ENCODE data around the gene SKA2.
"Not testable (repeated sequence)": the region's sequence is repeated elsewhere in the genome, so short reads cannot be mapped to it uniquely, and the experiment has no call there.

Gene SKA2

DNA sequence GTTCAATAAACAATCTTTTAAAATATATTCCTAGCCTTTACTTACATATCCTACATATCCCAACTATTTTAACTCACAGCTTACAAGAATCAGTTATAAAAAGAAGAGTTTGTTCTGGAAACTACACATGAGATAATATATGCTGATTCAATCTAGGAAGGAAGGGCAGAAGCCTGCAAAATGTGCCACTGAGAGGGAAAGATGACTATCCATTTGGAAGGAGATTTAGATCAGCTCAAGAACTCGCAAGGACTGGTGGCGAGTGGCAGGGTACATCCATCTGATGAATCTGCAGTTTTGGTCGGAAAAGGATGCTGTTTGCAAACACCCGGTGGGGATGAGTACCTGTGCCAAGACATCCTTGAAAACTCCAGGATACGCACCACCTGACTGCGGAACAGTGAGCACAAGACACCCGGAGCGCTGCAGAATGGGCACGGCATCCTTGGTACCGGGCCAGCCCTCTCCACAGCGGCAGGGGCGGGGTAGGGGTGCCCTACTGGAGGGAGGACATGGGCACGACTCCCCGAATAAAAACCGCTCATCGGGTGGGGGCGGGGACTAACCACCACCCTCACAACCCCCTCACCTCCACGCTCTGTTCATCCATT lies 49.0 kb downstream of the SKA2 start:
- peak; percentile 47 to 53 for DNase-seq (ENCODE audit: low read depth in 1 of 2, low spot score in 1 of 2)

DNA sequence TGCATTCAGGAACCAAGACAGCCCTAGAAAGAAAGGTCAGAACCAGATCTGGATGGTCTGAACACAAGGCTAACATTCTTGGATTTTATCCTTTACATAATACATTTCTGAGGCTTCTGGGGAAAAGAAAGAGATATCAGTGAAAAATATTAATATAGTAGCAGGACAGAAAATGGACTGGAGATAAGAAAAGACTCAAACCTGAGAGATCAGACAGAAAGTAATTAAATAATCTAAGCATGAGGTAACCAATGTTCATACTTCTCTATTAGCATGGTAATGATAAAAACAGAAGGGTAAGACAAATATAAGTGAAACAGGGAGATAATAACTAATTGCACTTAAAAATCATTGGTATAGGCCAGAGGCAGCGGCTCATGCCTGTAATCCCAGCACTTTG lies 53.8 kb downstream of the SKA2 start:
- no peak for DNase-seq (ENCODE audit: low read depth in 1 of 2, low spot score in 1 of 2)

DNA sequence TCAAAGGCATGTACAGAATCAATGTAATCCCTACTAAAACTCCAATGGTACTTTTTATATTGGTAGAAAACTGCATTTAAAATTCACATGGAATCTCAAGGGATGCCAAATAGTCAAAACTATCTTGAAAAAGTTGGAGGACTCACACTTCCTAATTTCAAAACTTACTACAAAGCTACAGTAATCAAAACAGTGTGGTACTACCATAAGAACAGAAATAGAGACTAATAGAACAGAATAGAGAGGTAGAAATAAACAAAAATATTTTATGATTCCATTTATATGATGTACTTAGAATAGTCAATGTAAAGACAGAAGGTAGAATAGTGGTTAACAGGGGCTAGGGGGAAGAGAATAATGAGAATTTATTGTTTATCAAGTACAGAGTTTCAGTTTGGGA lies 57.1 kb downstream of the SKA2 start:
- no peak for DNase-seq (ENCODE audit: low read depth in 1 of 2, low spot score in 1 of 2)

DNA sequence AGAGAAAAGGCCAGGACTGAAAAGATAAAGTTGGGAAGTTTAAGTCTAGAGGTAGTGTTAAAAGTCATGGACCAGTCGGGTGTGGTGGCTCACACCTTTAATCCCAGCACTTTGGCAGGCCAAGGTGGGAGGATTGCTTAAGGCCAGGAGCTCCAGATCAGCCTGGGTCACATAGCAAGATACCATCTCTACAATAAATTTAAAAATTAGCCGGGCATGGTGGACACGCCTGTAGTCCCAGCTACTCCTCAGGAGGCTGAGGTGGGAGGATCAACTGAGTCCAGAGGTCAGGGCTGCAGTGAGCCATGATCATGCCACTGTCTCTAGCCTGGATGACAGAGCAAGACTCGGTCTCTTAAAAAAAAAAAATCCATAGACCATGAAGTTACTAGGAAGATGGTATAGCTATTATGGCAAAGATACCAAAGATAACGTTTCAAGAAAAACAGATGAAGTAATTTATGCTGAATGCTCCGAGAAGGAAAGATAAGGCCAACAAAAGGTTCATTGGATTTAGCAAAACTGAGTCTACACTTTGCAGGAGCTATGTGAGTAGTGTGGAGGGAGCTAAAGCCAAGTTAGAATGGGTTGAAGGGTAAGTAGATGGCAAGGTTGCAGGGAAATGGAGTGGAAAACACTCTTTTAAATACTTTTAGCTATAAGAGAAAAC lies 60.0 kb downstream of the SKA2 start:
- DNase-seq (ENCODE audit: low read depth in 1 of 2, low spot score in 1 of 2), result no peak

DNA sequence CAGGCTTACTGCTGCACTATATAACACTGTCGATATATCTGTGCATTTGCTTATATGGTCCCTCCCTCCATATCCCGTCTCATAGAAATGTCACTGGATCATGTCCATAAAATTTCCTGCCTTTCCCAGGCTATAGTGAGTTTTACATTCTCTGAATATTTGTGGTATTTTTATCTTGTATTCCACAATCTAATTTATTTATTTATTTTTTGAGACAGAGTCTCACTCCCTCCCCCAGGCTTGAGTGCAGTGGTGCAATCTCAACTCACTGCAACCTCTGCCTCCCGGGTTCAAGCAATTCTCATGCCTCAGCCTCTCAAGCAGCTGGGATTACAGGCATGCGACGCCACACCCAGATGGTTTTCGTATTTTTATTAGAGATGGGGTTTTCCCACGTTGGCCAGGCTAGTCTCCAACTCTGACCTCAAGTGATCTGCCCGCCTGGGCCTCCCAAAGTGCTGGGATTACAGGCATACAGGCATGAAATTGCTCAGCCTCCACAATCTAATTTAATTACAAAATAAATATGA lies 61.2 kb downstream of the SKA2 start:
- DNase-seq (ENCODE audit: low read depth in 1 of 2, low spot score in 1 of 2), result no peak

DNA sequence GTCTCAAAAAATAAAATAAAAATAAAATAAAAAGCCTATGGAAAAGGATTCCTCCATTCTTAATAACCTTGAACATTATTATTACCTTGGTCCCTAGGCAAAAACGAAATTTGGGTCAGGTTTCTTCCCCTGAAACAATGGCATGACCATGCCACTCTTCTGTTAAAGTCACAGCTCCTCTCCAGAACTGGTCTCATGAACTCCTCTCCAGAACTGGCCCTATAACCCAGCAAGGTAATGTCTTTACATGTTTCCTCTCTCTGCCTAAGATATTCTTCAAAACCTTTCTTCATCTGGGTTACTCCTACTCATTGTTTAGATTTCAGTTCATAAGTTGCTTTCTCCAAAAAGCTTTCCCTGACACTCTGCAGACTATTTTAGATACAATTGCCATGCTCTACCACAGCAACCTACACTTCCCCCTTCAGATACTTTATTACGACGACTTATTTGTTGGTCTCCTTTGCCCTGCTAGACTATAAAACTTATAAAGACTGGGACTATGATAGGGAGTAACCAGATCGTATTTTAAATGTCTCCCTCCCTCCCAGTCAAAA lies 61.8 kb downstream of the SKA2 start:
- no peak for DNase-seq (ENCODE audit: low read depth in 1 of 2, low spot score in 1 of 2)

DNA sequence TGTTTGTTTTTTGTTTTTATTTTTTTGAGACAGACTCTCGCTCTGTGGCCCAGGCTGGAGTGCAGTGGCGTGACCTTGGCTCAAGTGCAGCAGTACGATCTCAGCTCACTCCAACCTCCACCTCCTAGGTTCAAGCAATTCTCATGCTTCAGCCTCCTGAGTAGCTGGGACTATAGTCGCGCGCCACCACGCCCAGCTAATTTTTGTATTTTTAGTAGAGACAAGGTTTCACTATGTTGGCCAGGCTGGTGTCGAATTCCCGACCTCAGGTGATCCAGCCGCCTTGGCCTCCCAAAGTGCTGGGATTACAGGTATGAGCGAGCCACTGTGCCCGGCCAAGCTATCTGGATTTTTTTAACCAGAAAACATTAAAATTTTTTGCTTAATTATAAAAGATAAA lies 64.4 kb downstream of the SKA2 start:
- not testable (repeated sequence) for DNase-seq (ENCODE audit: low read depth in 1 of 2, low spot score in 1 of 2)

DNA sequence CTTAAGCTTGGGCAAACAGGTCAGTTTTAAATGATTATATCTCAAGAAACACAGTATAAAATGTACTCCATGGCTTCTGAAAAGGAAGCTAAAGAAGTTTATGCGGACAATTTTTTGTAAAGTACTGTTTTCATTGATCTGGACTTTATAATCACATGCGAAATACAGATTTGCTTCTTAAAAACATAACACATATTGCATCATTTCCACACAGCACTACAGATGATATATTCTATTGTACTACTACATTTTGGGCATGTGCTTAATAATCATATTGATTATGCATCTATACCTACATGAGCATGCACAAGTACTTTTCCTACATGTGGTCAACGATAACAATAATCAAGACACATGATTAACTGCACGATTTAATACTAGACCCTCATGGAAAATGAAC lies 70.8 kb downstream of the SKA2 start:
- DNase-seq (ENCODE audit: low read depth in 1 of 2, low spot score in 1 of 2), result no peak

DNA sequence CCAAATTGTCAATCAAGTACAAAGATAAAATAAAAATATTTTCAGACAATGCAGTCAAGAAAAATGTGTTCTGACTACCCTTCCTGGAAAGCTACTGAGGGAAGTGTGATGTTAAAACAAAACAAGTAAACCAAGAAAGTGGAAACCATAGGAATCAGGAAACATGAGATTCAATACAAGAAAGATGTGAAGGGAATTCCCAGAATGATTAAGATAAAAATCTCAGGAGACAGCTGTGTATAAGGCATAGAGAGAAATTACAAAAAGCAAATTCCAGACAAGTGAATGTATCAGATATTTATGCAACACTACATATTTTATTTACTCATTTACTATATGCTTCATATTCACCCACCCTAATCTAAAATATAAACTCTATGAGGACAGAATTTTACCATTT lies 80.5 kb downstream of the SKA2 start:
- DNase-seq (ENCODE audit: low read depth in 1 of 2, low spot score in 1 of 2), result no peak

DNA sequence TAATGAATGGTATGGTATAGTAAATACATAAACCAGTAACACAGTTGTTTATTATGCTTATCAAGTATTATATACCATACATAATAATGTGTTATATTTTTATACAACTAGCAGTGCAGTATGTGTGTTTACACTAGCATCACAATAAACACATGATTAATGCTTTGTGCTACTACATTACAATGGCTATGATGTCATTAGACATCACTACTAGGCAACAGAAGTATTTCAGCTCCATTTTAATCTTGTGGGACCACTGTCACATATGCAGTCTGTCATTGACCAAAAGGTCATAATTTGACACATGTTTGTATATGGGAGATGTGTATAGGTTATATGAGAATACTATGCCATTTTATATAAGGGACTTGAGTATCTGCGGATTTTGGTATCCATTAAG lies 81.0 kb downstream of the SKA2 start:
- no peak for DNase-seq (ENCODE audit: low read depth in 1 of 2, low spot score in 1 of 2)

DNA sequence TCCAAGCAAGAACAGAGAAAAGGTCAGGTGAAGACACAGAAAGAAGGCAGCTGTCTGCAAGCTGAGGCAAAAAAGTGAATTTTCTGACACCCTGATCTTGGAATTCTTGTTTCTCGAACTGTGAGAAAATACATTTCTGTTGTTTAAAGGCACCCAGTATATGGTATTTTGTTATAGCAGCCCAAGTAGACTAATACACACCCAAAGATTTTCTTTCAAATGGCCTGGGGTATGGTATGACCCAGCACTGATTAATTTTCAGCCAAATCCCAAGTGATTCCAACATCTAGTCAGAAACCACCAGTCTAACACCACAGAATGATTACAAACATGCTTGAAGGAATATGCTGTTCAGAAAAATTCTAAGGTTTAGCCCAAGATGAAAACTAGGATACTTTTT lies 85.1 kb downstream of the SKA2 start:
- no peak for DNase-seq (ENCODE audit: low read depth in 1 of 2, low spot score in 1 of 2)

DNA sequence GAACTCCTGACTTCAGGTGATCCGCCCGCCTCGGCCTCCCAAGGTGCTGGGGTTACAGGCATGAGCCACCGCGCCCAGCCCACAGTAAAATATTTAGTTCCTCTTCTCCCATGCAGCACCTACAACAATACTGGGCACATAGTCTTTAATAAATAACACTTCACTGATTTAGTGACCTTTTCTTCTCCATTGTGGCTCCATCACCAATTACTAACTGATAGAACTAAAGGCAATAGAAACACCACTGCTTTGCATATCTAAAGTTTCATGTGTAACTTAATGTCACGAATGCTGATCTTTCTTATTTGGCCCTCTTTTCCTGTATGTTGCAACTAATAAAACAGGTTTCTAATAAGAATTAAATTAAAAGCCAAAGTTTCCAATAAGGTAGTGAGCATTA lies 87.2 kb downstream of the SKA2 start:
- DNase-seq (ENCODE audit: low read depth in 1 of 2, low spot score in 1 of 2), result no peak

DNA sequence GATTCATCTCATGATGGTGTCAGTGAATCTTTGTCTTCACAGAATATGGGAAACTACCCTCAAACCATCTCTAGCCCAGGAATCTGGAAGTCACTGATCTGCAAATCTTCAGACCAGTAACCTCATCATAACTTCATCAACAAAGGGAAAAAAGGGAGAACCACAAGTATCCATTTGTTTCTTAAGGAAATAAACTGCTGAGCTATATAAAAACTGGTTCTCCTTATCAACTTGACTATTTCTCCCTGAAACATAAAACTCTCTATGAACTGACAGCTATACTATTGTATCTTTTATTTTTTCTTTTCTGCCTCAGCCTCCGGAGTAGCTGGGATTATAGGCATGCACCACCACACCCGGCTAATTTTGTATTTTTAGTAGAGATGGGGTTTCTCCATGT lies 87.6 kb downstream of the SKA2 start:
- no peak for DNase-seq (ENCODE audit: low read depth in 1 of 2, low spot score in 1 of 2)

DNA sequence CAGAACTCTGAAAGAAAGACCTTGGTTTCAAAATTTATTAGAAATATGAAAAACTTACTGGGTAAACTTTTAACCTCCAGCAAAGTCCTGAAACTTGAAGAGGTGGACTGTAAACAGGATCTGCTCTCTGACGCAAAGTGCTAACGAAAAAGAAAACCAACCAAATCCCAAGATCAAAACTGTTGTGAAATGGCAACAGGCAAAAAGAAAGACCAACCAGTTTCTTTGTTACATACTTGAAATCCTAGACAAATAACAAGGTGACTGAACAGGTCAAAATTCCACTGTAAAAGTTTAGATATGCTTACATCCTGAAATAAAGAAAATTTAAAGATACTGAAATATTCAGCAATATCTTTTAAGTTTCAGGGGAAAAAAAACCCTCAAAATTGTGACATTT lies 92.5 kb downstream of the SKA2 start:
- DNase-seq (ENCODE audit: low read depth in 1 of 2, low spot score in 1 of 2), result no peak
